ENCODE data around the gene EFNA3. TPM values are rescaled to one million over a fixed set of nuclear protein-coding genes. Genes with fewer than 3 reads are reported as not detected.

EFNA3 gene
- total and polyA plus RNA-seq, 9 of the 15 experiments (the other 6 are each of a cell fraction or from before 2014, with no cell fraction given): 0.59 to 7.9 (median 4.7) TPM

- TF ChIP-seq RBM17 (IDR thresholded peaks at IDR 0.05; ENCODE audit: borderline replicate concordance, low read depth, low read length): no peak
- no peak for TF ChIP-seq ZNF184 (CRISPR knock-in tag; IDR thresholded peaks at IDR 0.05)
- no peak for TF ChIP-seq ID3 (CRISPR knock-in tag; IDR thresholded peaks at IDR 0.05)
- no peak for TF ChIP-seq ID3 (tag; IDR thresholded peaks at IDR 0.05)
- no peak for TF ChIP-seq HOXB6 (CRISPR knock-in tag; IDR thresholded peaks at IDR 0.05; ENCODE audit: borderline replicate concordance)
- no peak for TF ChIP-seq NCOA4 (IDR thresholded peaks at IDR 0.05; ENCODE audit: partially characterized antibody)
- peak; percentile 50; the same call in 1 of the 2 replicates for TF ChIP-seq ZNF24 (IDR thresholded peaks at IDR 0.05)
- peak; percentile 55; the same call in 1 of the 2 replicates for TF ChIP-seq GABPA (tag; conservative IDR thresholded peaks at IDR 0.05; ENCODE audit: low read depth)
- TF ChIP-seq ATF6 (CRISPR knock-in tag; IDR thresholded peaks at IDR 0.05): no peak
- no peak for TF ChIP-seq ATF4 (CRISPR knock-in tag; IDR thresholded peaks at IDR 0.05)
- peak; percentile 59; the same call in 1 of the 2 replicates for TF ChIP-seq ZNF431 (CRISPR knock-in tag; IDR thresholded peaks at IDR 0.05)
- TF ChIP-seq SMARCC2 (IDR thresholded peaks at IDR 0.05; ENCODE audit: low read depth): no peak
- TF ChIP-seq ZNF263 (CRISPR knock-in tag; IDR thresholded peaks at IDR 0.05; ENCODE audit: borderline replicate concordance): peak; percentile 72
- TF ChIP-seq HIVEP1 (CRISPR knock-in tag; IDR thresholded peaks at IDR 0.05): no peak
- peak; percentile 16 for TF ChIP-seq KDM5B (IDR thresholded peaks at IDR 0.05; ENCODE audit: insufficient replicate concordance, low read depth, low read length)
- peak; percentile 91 to 98 (median 97) for TF ChIP-seq CTCF (IDR thresholded peaks at IDR 0.05 in 2 of 3, conservative IDR thresholded peaks at IDR 0.05 in 1 of 3; ENCODE audit: insufficient read depth in 2 of 3, low read depth in 1 of 3, low read length in 3 of 3)
- no peak for TF ChIP-seq SAFB2 (IDR thresholded peaks at IDR 0.05; ENCODE audit: borderline replicate concordance, low read depth, low read length, severe bottlenecking)
- no peak for TF ChIP-seq ZNF3 (CRISPR knock-in tag; IDR thresholded peaks at IDR 0.05)
- TF ChIP-seq KDM1A (IDR thresholded peaks at IDR 0.05): peak in 1 of 2 experiments; percentile 22; a peak in 1 of 4 replicates
- TF ChIP-seq HEY1 (CRISPR knock-in tag; IDR thresholded peaks at IDR 0.05; ENCODE audit: borderline replicate concordance): no peak
- TF ChIP-seq SMARCA5 (IDR thresholded peaks at IDR 0.05): no peak
- no peak for TF ChIP-seq HNRNPH1 (optimal IDR thresholded peaks at IDR 0.05; ENCODE audit: low read depth, low read length)
- no peak for TF ChIP-seq YBX1 (IDR thresholded peaks at IDR 0.05)
- no peak for TF ChIP-seq ZNF766 (CRISPR knock-in tag; conservative IDR thresholded peaks at IDR 0.05)
These were observed 6.3 kb downstream of the EFNA3 start (continued) for GRCh38 chr1:155084722-155085503.
